Heart right ventricle (tissue), 16 donors: ENCODE measurements around the gene ZBTB25. TPM values are rescaled to one million over a fixed set of nuclear protein-coding genes. Genes with fewer than 3 reads are reported as not detected.

Source experiments
- ATAC-seq, 8 donors: fragments of 200-7000 bp; cut with Tn5 transposase; one replicate each; pipeline ENCODE4 v1.9.1; 2020; ENCODE audit warnings: mild to moderate bottlenecking in 8 of 8, moderate library complexity in 8 of 8, moderate number of reproducible peaks in 1 of 8
- DNase-seq, 2 donors: peaks; one replicate each; pipeline ENCODE4 v3.0.0-alpha.2; 2020
- H3K27ac ChIP-seq, 10 donors: fragments of 200-600 bp; sonication (generic) in 2 of 10; one replicate each; pipeline versions ENCODE4 v1.5.0 to v1.8.0; 2020 to 2022; ENCODE audit warnings: mild to moderate bottlenecking in 3 of 10
- H3K27me3 ChIP-seq, 7 donors: fragments of 200-600 bp; one replicate each; pipeline ENCODE4 v1.8.0; 2021 to 2022; ENCODE audit warnings: mild to moderate bottlenecking in 2 of 7
- H3K36me3 ChIP-seq, 9 donors: fragments of 200-600 bp; sonication (generic) in 1 of 9; one replicate each; pipeline versions ENCODE4 v1.5.0 to v1.8.0; 2020 to 2022; ENCODE audit warnings: mild to moderate bottlenecking in 2 of 9
- H3K4me1 ChIP-seq, 9 donors: fragments of 200-600 bp; sonication (generic) in 1 of 9; one replicate each; pipeline versions ENCODE4 v1.5.0 to v1.8.0; 2020 to 2022; ENCODE audit warnings: mild to moderate bottlenecking in 4 of 9
- H3K4me3 ChIP-seq, 10 donors: fragments of 200-600 bp; sonication (generic) in 2 of 10; one replicate each; pipeline versions ENCODE4 v1.5.0 to v1.8.0; 2020 to 2022; ENCODE audit warnings: mild to moderate bottlenecking in 7 of 10, moderate library complexity in 2 of 10
- H3K9me3 ChIP-seq, 11 donors: fragments of 200-600 bp in 10 of 11; sonication (generic) in 2 of 11; one replicate each; pipeline versions ENCODE4 v1.5.0 to v1.8.0; 2013 to 2022; ENCODE audit warnings: mild to moderate bottlenecking in 2 of 11, control low read depth in 1 of 11, moderate library complexity in 1 of 11
- CTCF ChIP-seq, 9 donors: fragments of 200-600 bp; sonication (generic) in 2 of 9; IDR thresholded peaks; one replicate each; pipeline versions ENCODE4 v1.5.0 to v1.8.0; 2021 to 2022; ENCODE audit warnings: antibody characterized with exemption in 9 of 9, mild to moderate bottlenecking in 5 of 9, moderate library complexity in 1 of 9
- WGBS, 2 donors: extraction: QIAGEN DNeasy Blood & Tissue Kit; methylation state at CpG; one replicate each; pipeline ENCODE4 v1.1.7; 2013; ENCODE audit warnings: inconsistent platforms in 1 of 2; 5-methylcytosine and 5-hydroxymethylcytosine counted together
- intact Hi-C, 10 donors: fragments of 100-400 bp; cut with DNase I; formaldehyde crosslinking; loops; one replicate each; pipeline versions ENCODE4 v1.11.1 to v1.14.2; 2022
- polyA plus RNA-seq, 2 donors: library from polyadenylated mRNA; stranded (reverse); fragments of 200-250 nt; gene quantifications; one replicate each; pipeline ENCODE4 v1.2.3, GENCODE V29; 2013
- total RNA-seq, 10 donors: library from RNA; stranded (reverse); fragmentation: NEBNext Ultra II Directional in 3 of 10; extraction: Animal tissue kit (Norgen Biotek cat#: 25700) in 3 of 10; gene quantifications; one replicate each; pipeline versions ENCODE4 v1.2.1 to v1.2.4, GENCODE V29; 2021 to 2023
- donor health status: Arrhythmogenic right ventricular cardiomyopathy.
- donor health status: ischemic (EF 13 %, LVEDD 7.1; RV severe dilation, severe dysfunction).
- donor health status: healthy with polysubstance abuse.
- donor health status: DM: no; HTN: yes; CAD: no.
- donor health status: DM: no; HTN: no; CAD: no.
- donor health status: ischemic (EF 25% LVEDD 6.9; RV normal size, moderate dysfunction).
- donor health status: ischemic (EF 25% LVEDD 5.7; RV mildly dilated, moderate dysfunction).
- donor health status: healthy.
- donor health status: DM: yes; HTN: yes; CAD: no.
- donor health status: Ischemic cardiomyopathy.
- donor health status: ischemic (EF 35%, LVEDD 5.7; RV mildly dilated, moderate dysfunction).
- donor health status: nonischemic (EF 11% LVEDD 7.7; RV severe dilation, severe dysfunction).
- donor health status: DM: yes; HTN: yes; CAD: no.
- donor health status: PGD.
- donor health status: ischemic (EF 29% LVEDD 5.4; RV normal size, mild dysfunction).
- donor health status: nonischemic (EF 23%, LVEDD 6.1; RV moderate dilation, normal function).

The ZBTB25 gene
- total and polyA plus RNA-seq, 12 donors, result 3.0 to 24.7 (median 20.3) TPM

DNA sequence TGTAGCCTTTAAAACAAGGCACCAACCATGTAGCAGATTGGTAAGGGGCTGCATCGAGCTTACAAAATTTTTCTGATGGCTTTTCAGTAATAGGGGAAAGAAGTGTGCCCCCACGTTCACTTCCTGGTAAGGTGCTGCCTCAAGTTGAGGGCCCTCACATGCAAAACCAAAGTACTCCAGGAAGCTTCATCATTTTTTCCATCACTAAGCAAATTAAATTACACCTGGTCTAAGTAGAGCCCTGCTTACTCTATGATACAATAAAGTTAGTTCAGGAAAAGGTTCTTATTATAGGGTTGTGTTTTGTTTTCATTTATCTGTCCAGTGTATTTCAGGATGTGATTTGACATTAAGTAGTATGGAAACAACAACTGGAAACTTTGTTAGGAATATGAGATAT, 53.4 kb downstream of the ZBTB25 start:
- DNase-seq, result no peak
- Histone ChIP-seq H3K36me3 (peaks cover 0 to 98% (median 38%) of the 10 kb centered on the region in 9 donors), H3K27ac (no peak overlapping the region), H3K4me3 (no peak overlapping the region), H3K27me3 (no peaks in the 10 kb centered on the region), H3K9me3 (no peaks in the 10 kb centered on the region), H3K4me1 (peaks cover 0 to 11% (median 4%) of the 10 kb centered on the region in 9 donors)
- 87 to 89% methylated on average over 2 of the region's 2 CpGs for WGBS, 2 donors
- intact Hi-C loops, result no loop called here
- ATAC-seq, result no peak
- TF ChIP-seq CTCF (IDR thresholded peaks at IDR 0.05), result no peak

DNA sequence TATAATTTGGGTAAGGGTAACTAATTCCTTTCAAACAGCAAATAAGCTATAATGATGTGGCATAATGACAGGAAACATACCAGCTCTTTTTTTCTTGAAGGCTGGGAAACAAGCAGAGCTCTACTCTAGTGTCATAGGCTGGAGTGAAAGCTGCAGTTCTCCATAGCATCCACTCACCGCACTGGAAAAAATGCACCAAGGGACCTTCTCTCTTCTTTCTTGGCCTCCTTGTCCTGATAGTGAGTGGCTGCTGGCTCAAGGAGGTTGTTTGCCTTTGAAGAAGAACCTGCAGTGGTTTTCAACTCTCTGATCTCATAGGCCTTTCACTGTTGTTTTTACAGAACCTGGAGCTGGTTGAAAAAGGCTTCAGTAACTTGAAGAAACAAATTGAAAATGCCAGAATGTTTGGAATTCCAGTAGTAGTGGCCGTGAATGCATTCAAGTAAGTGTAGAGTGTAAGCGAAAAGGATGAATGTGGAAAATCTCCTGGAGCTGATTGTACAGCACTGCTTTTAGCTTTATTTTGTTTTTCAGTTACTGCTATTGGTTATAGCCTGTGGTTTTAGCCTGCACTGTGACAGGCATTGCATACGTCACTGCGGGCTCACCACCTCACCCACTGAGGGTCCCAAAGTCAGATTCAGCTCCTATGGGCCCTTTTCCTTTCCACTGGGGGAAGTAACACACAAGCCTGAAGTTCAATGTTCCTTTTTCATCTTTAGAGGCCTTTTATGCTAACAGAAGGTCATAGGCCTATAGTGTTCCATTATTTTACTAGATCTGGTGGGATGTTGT, 55.6 kb downstream of the ZBTB25 start:
- Histone ChIP-seq H3K27ac (peak overlapping the region in 1 of 10 donors; percentile 31), H3K9me3 (no peaks in the 10 kb centered on the region), H3K4me3 (no peak overlapping the region), H3K36me3 (peaks cover 0 to 96% (median 22%) of the 10 kb centered on the region in 9 donors), H3K4me1 (peaks cover 0 to 20% (median 6%) of the 10 kb centered on the region in 9 donors), H3K27me3 (no peaks in the 10 kb centered on the region)
- 94 to 96% methylated on average over 5 of the region's 5 CpGs for WGBS, 2 donors
- ATAC-seq, result no peak
- DNase-seq, result no peak
- intact Hi-C loops, result no loop called here
- TF ChIP-seq CTCF (IDR thresholded peaks at IDR 0.05), result no peak

GRCh38 chr14:64444984-64445845, 58.4 kb downstream of the ZBTB25 start:
- Histone ChIP-seq H3K4me3 (no peak overlapping the region), H3K4me1 (peaks cover 3 to 25% (median 16%) of the 10 kb centered on the region in 9 donors), H3K27me3 (no peaks in the 10 kb centered on the region), H3K9me3 (no peaks in the 10 kb centered on the region), H3K27ac (peak overlapping the region in 6 of 10 donors; percentile 3 to 82 (median 16)), H3K36me3 (peaks cover 0 to 93% (median 21%) of the 10 kb centered on the region in 9 donors)
- ATAC-seq, result no peak
- DNase-seq, result no peak
- WGBS, 2 donors, result 67 to 69% methylated on average over 7 of the region's 7 CpGs
- no peak for TF ChIP-seq CTCF (IDR thresholded peaks at IDR 0.05)
- intact Hi-C loops, result no loop called here

GRCh38 chr14:64444140-64444539, 59.5 kb downstream of the ZBTB25 start:
- no peak for TF ChIP-seq CTCF (IDR thresholded peaks at IDR 0.05)
- H3K27ac ChIP-seq, result no peak overlapping the region
- DNase-seq (no peak), ATAC-seq (no peak)
- peaks cover 3 to 25% (median 16%) of the 10 kb centered on the region in 9 donors for H3K4me1 ChIP-seq
- peaks cover 0 to 92% (median 12%) of the 10 kb centered on the region in 9 donors for H3K36me3 ChIP-seq
- 93 to 94% methylated on average over 11 of the region's 11 CpGs for WGBS, 2 donors
- H3K27me3 ChIP-seq, result no peaks in the 10 kb centered on the region
- H3K9me3 ChIP-seq, result no peaks in the 10 kb centered on the region
- H3K4me3 ChIP-seq, result no peak overlapping the region
- intact Hi-C loops, result no loop called here
